Measurements from ENCODE around the gene ZDHHC9.
"Not testable (repeated sequence)": the region's sequence is repeated elsewhere in the genome, so short reads cannot be mapped to it uniquely, and the experiment has no call there.

ZDHHC9 gene

DNA sequence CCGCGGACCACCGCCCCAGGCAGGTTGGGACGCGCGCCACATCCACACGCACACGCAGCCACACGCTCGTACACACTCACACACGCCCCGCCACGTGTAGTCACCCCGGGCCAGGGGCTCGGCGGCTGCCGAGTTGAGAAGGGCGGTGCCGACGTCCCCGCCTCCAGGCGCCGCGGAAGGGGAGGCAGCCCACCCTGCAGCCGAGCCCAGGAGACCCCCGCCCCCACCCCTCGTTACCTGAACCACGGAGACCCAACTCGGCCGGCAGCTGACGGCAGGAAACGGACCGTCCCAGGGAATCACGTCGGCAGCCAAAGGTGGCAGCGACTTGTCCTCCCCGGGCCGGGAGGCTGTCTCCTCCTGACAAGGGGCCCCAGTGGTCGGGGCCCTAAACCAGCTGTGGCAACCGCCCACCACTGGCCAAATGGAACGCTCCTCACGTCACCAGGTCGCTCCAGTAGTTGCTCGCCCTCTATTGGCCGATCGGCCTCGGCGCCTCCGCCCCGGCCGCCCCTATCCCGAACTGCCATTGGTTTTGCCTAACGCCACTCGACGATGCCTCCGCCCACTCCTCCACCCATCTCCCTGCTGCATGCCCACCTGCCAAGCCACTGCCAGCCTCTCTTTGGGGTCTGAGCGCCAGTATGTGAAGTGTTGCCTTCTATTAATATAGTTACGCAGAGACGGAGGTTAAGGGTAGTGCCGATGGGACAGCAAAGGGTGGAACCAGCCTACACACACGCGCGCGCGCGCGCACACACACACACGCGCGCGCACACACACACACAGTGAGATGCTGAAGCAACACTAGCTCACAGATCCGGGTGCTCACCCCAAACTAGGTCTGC is at the start of gene ZDHHC9:
Gene ZDHHC9, minus strand, starts transcription at position 428 of the 848 bp plus-strand sequence. CDS start 1,941 bp downstream, outside the sequence.
- no peak for FAIRE-seq

DNA sequence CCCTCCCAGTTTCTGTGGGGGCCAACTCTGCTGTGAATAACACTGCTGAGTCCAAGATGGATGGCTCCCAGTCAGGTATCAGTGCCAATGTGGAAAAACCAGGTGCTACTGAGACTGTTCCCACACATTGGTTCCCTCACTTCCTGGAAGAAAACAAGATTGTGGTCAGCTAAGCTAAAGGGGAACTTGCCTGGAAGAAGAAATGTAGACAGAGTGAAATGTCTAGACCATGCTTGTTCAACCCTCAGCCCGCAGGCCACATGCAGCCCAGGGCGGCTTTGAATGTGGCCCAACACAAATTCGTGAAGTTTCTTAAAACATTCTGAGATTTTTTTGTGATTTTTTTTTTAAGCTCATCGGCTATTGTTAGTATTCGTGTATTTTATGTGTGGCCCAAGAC is 33.7 kb upstream of the ZDHHC9 start:
- FAIRE-seq = no peak

DNA sequence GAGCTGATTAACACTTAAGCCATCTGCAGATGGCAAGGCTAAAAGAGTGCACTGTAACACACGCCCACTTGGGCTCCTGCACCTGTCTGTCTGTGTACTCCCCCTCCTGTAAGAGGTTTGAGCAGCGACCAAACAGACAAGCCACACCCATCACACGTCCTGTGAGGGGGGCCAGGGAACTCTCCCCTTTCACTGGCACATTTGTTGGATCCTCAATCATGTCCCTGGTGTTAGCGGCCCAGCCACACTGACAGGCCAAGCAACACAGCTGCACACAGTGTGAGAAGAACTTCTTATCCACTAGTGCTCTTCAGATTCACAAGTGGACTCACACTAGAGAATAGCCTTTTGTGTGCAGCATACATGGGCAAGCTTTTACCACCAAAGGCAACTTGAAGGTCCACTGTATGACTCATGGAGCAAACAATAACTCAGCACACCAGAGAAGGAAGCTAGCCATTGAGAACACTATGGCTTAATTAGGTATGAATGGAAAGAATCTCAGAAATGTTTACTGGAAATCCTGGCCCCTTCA is 33.2 kb upstream of the ZDHHC9 start:
- FAIRE-seq = no peak

DNA sequence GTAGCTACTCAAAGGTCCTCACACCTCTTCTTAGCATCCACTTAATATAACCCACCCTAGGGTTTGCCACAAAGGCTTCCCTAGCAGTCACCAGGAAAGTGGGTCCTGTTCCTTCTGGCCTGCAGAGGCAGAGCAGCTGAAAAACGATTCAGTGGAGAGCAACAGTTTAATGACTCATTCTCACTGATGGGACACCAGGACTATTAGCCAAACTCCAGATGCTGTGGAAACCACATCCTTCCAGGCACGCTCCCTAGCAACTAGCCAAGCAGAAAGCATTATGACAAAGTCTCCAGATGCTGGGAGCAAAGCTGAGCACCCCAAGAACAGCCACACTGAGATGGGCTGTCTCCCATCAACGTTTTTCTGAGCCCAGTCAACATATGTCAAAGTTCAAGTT is 32.0 kb upstream of the ZDHHC9 start:
- FAIRE-seq = no peak

DNA sequence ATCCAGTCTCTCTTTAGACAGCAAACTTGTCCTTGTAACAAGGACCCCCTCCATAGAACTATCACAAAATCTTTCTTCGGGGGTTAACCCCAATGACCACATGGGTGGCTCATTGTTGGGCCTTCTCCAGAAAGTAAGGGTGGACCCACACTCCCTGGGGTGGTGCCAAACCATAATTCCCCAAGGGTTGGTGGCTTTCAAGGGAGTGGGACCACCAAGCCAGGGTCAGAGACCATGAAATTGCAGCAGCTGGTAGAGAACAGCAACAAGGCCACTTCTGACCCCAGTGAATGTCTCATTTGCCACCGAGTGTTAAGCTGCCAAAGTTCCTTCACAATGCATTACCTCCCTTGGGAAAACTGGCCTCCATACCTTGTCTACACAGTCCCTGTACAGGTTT is 28.8 kb upstream of the ZDHHC9 start:
- FAIRE-seq = no peak

DNA sequence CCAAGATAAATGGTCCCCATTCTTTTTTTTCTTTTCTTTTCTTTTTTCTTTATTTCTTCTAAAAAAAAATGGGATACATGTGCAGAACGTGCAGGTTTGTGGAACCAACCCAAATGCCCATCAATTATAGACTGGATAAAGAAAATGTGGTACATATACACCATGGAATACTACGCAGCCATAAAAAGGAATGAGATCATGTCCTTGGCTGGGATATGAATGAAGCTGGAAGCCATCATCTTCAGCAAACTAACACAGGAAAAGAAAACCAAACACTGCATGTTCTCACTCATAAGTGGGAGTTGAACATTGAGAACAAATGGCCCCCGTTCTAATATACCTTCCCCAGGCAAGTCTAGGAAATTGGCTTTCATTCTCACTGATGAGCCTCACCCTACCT is 22.6 kb upstream of the ZDHHC9 start:
- not testable (repeated sequence) for FAIRE-seq

DNA sequence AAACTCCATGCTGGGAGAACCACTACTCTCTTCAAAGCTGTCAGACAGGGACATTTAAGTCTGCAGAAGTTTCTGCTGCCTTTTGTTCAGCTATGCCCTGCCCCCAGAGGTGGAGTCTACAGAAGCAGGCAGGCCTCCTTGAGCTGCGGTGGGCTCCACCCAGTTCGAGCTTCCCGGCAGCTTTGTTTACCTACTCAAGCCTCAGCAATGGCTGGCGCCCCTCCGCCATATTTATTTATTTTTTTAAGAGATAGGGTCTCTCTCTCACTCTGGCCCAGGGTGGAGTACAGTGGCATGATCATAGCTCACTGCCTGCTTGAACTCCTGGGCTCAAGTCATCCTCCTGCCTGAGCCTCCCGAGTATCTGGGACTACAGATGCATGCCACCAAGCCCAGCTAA is 15.4 kb upstream of the ZDHHC9 start:
- FAIRE-seq = not testable (repeated sequence)

DNA sequence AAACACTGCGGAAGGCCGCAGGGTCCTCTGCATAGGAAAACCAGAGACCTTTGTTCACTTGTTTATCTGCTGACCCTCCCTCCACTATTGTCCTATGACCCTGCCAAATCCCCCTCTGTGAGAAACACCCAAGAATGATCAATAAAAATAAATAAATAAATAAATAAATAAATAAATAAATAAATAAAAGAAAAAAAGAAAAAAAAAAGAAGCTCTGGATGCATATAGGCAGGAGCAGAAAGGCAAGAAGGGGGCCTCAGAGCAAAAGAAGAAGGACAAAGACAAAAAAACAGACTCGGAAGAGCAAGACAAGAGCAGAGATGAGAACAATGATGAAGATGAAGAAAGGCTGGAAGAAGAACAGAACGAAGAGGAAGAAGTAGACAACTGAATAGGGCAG is 8.1 kb upstream of the ZDHHC9 start:
- not testable (repeated sequence) for FAIRE-seq

DNA sequence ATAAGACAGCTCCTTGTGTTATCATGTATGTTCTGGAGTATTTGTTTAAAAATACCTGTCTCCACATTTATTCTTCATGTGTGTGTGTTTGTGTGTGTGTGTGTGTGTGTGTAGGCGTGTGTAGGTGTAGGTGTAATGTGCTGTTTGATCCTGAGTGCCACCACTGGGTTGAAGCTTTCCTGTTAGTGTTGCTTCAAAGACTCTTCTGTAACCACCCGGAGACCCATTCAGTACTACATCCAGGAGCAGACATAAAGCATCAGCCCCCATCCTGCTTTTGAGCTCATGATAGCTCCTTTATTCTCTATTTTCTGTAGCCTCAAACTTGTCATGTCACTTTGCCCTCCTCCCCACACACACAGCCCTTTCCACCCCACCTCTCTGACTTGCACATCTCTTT is 3.0 kb upstream of the ZDHHC9 start:
- FAIRE-seq = no peak

DNA sequence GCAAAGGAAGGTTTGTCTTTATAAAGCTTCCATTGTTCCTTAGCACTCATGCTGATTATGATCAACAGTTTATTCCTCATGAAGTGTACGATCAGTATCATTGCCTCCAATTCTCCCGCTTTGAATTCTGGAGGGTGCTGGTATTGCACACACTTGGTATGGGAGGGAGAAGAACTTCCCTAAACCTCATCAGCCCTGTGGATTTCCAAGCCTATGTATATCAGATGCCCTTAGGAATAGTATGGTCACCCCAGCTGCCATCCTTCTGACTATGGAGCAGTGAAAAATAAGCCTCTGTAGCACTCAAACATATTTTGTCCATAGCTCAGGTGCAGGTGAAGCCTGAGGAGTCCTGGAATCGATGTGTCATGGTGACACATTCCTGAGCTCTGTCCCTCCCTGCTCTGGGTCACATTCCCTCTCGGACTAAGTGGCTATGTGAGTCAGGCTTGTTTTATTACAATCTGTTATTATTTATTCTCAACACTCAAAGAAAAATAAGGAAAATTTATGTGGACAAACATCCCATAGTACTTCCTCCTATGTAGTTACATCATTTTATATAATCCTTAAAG is 2.0 kb upstream of the ZDHHC9 start:
- FAIRE-seq = no peak

DNA sequence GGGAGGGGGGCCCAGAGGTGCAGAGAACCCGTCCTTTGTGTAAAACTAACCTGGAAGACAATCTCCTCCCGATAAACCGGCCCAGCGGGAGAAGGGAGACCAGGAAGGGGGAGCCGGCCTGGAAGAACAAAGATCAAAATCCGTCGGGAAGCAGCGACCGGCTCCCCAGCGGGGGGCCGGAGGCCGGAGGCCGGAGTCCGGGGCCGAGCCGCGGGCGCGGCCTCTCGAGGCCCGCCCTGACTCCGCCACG is 552 bp downstream of the ZDHHC9 start:
- no peak for FAIRE-seq

DNA sequence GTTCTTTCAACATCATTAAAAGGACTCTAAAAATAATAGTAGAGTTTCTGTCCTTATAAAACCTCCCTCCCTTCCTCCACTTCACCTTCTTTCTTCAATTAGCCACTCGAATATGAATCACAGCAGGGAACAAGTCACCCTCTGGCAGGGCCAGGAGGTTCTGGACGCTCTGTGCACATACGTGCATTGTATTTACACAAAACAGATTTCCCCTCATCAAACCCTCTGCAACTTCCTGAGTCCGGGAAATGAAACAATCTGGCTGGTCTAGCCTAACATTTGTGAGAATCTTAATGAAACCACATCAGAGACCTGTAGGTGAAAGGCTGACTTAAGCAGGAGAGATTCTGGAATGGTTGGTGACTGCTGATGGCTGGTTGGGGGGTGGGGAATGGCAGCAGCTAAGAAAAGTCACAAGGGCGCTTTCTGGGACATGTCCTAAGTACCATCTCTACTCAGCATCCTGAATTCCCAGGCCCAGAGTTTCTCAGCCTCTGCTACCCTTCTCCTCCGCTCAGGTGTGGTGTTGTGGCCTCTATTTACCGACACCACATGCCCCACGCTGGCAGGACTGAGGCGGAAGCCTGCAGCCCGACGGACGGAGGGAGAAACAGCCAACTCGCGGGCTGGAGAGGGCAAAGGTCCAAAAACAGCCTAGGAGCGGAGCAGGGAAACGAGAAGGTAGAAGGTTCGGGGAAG is 1.0 kb downstream of the ZDHHC9 start:
- no peak for FAIRE-seq

DNA sequence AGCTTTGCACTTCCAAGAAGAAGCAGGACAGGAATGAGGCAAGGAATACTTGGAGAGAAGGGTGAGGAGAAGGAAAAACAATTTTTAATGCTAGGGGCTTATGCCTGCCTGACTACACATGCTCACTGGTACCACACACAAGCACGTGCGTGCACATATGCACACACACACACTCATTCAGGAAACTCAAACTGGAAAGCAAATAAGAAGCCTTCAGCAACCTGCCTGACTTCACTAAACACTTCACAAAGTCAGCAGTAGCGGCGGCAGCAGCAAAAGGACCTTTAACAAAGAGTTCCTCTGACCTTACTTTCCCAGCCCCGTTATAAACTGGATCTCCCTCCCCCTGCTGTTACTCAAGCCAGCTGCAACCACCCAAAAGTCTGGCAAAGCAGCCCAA is 3.3 kb downstream of the ZDHHC9 start:
- FAIRE-seq = no peak

DNA sequence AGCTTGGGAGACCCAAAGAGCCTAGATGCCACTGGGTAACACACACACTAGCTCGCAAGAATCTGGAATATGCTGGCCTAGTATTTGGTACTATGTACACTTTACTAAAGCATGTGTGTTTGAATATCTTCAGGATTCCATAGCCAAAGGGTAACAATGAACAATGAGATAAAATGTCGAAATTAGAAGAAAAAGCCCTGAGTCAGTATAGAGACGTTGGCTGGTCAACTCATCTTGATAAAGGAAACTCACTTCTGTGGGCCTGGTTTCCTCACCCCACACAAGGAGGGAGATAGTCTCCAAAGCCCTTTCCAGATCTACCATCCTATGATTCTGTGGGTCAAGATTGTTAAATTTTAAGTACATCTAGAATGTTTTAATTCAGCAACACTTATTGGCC is 6.9 kb downstream of the ZDHHC9 start:
- no peak for FAIRE-seq

DNA sequence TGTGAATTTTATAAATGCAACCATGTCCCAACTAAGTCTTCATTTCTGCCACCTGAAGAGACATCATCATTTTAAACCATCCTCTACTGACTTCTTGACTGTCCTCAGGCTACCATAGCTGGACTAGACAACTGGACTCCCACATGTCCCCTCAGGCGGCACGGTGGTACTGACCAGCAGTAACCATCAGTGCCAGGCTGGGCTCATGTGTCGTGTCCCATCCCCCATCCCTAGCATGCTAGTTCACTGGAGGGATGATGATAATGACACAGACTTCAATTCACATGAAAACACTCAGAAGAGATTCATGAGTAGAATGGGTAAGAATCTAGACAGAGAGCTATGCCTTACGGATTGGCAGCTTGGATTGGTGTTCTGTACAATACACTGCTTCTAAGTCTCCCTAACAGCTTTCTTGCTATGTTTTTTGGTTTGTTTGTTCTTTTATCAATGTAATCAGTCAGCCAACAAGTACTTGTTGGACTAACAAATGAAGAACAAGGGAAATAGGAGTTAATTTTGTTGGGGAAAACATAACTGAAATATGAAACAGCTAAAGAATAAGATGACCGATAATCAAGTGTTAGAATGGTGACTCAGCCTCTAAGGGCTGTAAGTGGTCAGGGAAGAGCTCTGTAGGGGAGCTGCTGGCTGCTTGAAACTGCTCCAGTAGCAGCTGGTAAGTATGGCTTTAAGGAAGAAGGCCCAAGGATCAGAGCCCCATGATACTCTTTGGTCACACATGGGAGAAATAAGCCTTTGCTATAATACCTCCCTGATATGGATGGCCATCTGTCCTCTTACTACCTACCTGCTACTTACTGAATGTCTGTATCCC is 10.3 kb downstream of the ZDHHC9 start:
- no peak for FAIRE-seq

DNA sequence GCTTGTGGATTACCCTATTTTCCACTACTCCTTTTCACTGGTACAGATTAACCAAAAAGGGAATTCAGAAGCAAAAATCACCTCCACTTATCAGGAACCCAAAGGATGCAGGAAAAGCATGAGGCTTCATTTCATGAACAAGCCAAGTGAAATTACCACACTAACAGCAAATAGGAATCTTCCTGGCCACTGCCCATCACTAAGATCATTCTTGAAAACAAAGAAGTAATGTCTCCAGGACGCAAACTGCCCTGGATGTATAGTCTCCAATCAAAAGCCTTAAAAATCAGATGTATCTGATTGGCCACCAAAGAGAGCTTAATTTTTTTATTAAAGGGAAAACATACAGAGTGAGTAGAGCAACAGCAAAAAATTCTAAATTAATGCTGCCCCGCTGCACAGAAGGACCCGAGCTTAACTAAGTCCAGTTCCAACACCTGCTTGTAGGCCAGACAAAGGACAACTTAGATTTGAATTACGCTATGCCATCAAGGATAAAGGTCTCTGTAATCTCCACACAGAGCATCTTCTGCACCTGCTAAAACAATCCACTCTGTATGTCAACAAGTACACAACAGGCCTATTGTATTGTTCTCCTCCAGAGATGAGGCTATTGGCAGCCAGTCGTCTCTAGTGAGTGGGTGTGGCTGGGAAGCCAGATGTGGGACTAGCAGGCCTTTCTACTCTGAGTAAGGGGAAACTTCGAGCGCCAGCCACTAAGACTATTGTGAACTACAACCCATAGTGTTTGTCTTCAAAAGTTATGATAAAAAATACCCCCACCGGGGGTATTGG is 12.4 kb downstream of the ZDHHC9 start:
- FAIRE-seq = no peak

DNA sequence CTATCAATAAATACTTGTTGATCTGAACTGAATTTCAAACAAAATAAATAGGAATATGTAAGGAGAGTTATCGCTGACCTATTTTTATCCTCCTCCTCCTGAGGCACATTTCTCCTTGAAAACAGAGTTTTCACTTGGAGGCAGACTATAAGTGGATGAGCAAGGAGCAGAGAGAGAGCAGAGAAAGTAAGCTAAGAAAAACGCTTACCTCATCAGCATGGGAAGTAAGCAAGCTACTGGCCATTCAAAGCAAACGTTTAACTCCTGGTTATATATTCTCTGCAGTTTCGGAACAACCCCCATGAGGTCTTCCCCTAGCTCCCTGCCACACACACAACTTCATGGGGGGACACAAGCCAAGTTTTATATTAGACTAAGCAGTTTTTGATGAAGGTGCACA is 13.2 kb downstream of the ZDHHC9 start:
- FAIRE-seq = no peak

DNA sequence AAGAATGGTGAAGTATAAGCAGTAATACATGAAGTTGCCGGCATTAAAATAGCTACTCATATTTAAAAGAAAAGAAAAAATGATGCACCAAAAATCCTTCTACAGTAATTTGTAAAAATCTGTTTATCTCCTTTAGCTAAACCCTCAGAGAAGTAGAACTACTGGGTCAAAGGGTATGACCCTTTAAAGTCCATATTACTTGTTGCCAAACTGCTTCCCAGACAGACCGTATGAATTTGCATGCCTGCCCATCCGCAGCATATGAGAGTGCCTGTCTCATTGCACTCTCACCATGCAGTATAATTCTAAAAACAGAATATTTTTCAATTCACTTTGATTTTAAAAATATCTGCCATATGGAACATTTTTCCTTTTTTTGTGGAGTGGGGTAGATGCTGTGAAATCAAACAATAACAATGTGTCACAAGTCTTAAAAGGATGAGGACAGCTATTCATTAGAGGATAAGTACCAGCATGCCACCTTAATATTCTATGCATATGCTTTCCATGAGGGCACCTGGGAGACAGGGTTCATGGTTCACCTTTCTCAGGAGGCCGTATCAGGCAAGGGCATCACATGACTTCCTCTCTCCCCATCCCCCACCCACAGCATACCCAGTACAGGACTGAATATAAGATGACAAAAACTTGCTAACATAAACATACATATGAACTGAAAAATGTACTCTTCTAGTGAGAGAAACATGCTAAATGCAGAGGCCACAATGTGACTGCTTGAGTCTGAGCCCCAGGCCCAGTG is 17.8 kb downstream of the ZDHHC9 start:
- FAIRE-seq = no peak

DNA sequence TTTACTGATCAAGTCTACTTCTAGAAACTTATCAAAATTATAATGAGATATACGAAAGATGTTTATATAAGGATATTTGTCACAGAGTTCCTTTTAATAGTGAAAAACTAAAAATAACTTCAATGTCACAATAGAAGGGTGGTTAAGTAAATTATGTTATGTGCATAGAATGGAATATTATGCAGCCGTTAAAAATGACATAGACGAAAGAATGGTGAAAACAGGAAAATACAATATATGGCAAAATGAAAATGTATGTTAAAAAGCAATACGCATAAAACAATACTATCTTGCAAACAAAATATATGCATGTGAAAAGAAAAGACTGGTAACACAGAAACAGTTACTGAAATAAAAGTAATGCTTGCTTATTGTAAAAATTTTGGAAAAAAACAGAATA is 19.1 kb downstream of the ZDHHC9 start:
- FAIRE-seq = no peak

DNA sequence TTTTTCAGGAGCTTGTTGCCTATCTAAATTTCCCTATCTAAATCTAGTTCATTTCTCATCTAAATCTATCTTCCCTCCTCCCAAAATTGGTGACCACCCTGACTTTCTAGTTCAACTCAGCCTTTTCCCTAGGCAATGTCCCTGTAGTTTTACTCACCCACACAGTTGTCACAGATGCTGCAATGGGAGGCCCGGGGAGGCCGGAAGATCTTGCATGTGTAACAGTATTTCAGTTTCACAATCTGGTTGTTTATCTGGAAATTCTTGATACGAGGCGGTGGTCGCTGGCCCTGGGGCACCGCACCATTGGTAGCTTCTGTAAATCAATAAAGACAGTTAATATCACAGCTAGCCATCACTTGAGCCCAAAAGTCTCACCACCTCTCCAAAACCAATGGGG is 20.2 kb downstream of the ZDHHC9 start:
- FAIRE-seq = no peak

DNA sequence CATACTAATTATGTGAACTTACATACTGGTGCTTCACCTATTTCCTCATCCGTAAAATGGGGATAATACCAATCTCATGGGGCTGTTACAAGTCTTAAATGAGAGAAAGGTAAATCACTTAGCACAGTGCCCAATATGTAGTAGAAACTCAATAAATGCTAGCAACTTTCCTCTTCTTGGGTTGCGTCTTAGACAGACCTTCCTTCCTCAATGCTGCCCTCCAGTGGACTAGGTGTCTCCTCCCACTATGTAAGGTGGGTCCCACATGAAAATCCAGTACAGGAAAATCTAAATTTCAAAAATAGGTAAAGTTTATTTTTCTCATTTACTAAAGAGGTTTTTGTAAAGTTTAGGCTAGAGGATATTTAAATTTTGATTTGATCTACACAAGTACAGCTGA is 20.6 kb downstream of the ZDHHC9 start:
- no peak for FAIRE-seq
